Measurements from ENCODE around the gene SLC39A11. TPM values are rescaled to one million over a fixed set of nuclear protein-coding genes. Genes with fewer than 3 reads are reported as not detected.

SLC39A11 gene
- total RNA-seq, 1 donor from 2014 or later, result 23.2 TPM

DNA sequence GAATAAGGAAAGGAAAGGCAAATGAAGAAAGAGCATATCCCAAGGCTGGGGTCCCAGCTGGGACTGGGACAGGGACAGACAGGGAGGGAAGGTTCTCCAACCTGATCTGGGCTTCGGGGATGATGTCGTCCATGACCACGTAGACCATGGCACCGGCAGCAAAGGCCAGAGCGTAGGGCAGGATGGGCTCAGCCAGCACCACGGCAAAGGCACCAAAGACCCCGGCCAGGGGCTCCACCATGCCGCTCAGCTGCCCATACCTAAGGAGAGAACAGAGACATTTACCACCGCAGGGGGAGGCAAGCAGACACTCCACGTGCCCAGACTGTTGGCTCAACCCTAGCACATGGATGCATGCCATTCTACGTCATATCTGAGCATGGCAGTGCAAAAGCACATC lies 443.8 kb downstream of the SLC39A11 start:
- peaks cover 8% of the 10 kb centered on the region for H3K36me3 Mint-ChIP-seq
- DNase-seq (ENCODE audit: extremely low spot score, unreplicated experiment), result no peak
- no peaks in the 10 kb centered on the region for H3K9me3 Mint-ChIP-seq
- H3K27ac Mint-ChIP-seq, result no peak overlapping the region
- no peak overlapping the region for H3K4me3 Mint-ChIP-seq
- H3K4me1 Mint-ChIP-seq (ENCODE audit: unreplicated experiment), result no peaks in the 10 kb centered on the region
- TF ChIP-seq, protein P1, sequence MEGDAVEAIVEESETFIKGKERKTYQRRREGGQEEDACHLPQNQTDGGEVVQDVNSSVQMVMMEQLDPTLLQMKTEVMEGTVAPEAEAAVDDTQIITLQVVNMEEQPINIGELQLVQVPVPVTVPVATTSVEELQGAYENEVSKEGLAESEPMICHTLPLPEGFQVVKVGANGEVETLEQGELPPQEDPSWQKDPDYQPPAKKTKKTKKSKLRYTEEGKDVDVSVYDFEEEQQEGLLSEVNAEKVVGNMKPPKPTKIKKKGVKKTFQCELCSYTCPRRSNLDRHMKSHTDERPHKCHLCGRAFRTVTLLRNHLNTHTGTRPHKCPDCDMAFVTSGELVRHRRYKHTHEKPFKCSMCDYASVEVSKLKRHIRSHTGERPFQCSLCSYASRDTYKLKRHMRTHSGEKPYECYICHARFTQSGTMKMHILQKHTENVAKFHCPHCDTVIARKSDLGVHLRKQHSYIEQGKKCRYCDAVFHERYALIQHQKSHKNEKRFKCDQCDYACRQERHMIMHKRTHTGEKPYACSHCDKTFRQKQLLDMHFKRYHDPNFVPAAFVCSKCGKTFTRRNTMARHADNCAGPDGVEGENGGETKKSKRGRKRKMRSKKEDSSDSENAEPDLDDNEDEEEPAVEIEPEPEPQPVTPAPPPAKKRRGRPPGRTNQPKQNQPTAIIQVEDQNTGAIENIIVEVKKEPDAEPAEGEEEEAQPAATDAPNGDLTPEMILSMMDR (conservative IDR thresholded peaks at IDR 0.05), result no peak
- H3K27me3 Mint-ChIP-seq, result no peaks in the 10 kb centered on the region

DNA sequence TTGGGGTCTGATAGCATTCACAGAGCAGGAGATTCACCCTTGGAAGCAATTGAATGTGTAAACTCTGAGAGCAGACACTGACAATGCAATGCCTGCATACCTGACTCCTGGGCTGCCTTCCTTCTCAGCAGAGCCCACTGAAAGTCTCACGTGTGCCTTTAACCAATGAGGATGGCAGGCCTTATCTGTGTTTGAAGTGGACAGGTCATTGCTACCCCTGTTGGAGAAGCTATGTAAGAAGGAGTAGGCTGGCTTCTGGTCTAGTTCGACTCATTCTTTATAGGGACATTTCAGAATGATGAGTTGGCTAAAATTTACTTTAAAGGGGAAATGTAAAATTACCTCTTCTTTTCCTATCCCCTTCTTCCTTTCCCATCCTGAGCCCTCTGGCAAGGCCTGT lies 446.3 kb downstream of the SLC39A11 start:
- H3K27me3 Mint-ChIP-seq, result no peaks in the 10 kb centered on the region
- no peak for DNase-seq (ENCODE audit: extremely low spot score, unreplicated experiment)
- H3K4me3 Mint-ChIP-seq, result no peak overlapping the region
- H3K9me3 Mint-ChIP-seq, result peaks cover 4% of the 10 kb centered on the region
- peaks cover 8% of the 10 kb centered on the region for H3K36me3 Mint-ChIP-seq
- no peaks in the 10 kb centered on the region for H3K4me1 Mint-ChIP-seq (ENCODE audit: unreplicated experiment)
- no peak overlapping the region for H3K27ac Mint-ChIP-seq
- TF ChIP-seq, protein P1 (conservative IDR thresholded peaks at IDR 0.05), result no peak

DNA sequence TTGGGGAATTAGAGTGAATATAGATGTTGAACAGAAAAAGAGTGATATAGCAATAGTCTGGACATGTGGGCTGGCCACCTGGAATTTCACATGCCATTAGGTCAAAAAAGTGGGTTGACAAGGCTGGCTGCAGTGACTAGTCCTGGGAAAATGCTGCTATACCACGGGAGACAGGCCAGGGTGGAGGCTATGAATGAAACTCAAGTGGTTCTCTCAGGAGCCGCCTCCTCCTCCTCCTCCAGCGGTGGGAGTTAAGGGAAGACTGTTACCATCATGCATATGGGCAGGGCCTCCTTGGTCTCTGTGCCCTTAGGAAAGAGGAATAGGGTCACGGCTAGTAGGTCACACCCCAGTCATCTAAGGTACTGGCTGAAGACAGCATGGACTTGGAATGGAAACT lies 448.0 kb downstream of the SLC39A11 start:
- Mint-ChIP-seq H3K4me3 (no peak overlapping the region), H3K27ac (no peak overlapping the region), H3K36me3 (peaks cover 8% of the 10 kb centered on the region), H3K4me1 (ENCODE audit: unreplicated experiment) (no peaks in the 10 kb centered on the region), H3K27me3 (no peaks in the 10 kb centered on the region), H3K9me3 (peaks cover 4% of the 10 kb centered on the region)
- TF ChIP-seq, protein P1 (conservative IDR thresholded peaks at IDR 0.05), result no peak
- no peak for DNase-seq (ENCODE audit: extremely low spot score, unreplicated experiment)

DNA sequence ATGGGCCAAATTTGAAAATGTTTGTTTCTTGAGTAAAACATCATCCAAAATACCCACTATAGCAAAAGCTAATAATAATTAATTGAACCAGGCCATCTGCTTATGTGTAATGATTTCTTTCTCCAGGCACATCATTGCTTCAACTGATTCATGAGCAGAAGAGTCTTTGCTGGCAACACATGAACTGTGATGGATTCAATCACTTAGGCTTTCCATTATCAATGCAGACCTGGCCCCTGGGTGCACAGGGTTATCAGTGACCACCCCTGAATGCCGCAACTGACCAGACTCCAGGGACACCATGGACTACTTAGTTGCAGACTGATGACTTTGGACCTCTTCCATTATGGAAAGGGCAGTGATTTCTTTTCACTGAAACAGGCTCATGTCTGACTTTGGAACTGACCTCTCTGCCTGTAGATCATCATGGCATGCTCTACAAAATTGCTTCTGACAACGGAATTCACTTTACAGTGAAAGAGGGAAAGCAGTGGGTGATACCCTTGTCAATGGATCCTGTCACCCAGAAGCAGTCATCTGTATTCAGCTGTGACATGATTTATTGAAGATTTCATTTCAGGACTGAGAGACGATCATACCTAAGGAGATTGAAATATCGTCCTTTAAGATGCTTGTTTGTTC lies 448.8 kb downstream of the SLC39A11 start:
- H3K4me3 Mint-ChIP-seq, result no peak overlapping the region
- no peak overlapping the region for H3K27ac Mint-ChIP-seq
- H3K27me3 Mint-ChIP-seq, result no peaks in the 10 kb centered on the region
- peaks cover 4% of the 10 kb centered on the region for H3K9me3 Mint-ChIP-seq
- TF ChIP-seq, protein P1 (conservative IDR thresholded peaks at IDR 0.05), result no peak
- no peak for DNase-seq (ENCODE audit: extremely low spot score, unreplicated experiment)
- peaks cover 8% of the 10 kb centered on the region for H3K36me3 Mint-ChIP-seq
- H3K4me1 Mint-ChIP-seq (ENCODE audit: unreplicated experiment), result no peaks in the 10 kb centered on the region

DNA sequence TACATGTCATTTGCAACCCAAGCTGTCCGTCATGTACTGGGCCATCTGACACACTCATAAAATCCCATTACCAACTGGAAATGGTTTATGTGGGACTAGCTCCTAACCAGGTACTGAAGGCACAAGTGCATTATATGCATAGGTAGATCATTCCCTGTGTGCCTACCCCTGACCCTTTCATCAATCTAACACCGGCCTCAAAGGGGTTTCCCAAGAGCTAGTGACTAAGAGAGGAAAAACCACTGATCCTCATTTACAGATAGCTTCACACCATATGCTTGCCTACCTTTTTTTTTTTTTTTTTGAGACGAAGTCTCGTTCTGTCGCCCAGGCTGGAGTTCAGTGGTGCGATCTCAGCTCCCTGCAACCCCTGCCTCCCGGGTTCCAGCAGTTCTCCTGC lies 449.8 kb downstream of the SLC39A11 start:
- H3K4me1 Mint-ChIP-seq (ENCODE audit: unreplicated experiment), result no peaks in the 10 kb centered on the region
- peaks cover 8% of the 10 kb centered on the region for H3K9me3 Mint-ChIP-seq
- no peaks in the 10 kb centered on the region for H3K27me3 Mint-ChIP-seq
- TF ChIP-seq, protein P1 (conservative IDR thresholded peaks at IDR 0.05), result no peak
- no peak overlapping the region for H3K27ac Mint-ChIP-seq
- DNase-seq (ENCODE audit: extremely low spot score, unreplicated experiment), result no peak
- peaks cover 8% of the 10 kb centered on the region for H3K36me3 Mint-ChIP-seq
- no peak overlapping the region for H3K4me3 Mint-ChIP-seq

Data from type B pancreatic cell (in vitro differentiated cells).